Measurements from ENCODE around the gene CDC20B.

DNA sequence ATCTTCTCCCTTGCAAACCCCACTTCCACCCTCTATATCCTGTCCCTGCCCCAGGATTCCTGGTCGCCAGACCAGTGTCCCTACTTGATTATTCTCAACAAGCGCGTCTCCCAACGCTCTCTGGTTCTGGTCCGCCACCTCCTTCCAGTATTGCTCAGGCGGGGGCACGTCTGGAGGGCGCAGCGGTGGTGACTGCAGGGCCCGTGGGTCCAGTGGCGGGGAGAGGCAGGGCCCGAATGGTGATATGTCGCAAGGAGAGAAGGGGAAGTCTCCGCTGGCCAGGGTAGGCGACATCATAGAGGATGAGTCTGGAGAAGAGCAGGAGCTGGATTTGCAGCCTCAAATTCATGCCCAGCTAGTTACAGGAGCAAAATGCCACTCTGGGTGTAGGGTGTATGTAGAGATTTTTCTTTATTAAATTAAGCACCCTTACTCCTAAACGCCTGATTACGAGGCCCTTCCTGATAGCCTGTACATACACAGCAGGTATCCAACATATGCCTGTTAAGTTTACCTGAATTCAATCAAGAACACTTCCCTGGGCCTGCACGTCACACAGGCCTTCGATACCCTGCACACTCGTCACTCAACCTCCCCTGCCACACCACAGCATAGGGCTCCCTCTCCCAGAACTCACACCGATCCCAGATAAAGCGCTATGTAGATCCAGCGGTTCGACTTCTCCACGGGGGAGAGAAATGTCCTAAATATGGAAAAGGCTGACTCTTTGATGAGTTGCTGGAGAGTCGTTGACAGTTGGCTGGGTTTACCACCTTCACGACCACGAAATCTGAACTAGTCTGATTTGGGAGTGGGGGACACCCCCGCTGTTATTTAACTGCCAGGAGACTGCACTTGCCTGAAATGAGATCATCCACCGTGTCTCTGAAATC is 49.4 kb upstream of the CDC20B start:
- TF ChIP-seq, protein P1, sequence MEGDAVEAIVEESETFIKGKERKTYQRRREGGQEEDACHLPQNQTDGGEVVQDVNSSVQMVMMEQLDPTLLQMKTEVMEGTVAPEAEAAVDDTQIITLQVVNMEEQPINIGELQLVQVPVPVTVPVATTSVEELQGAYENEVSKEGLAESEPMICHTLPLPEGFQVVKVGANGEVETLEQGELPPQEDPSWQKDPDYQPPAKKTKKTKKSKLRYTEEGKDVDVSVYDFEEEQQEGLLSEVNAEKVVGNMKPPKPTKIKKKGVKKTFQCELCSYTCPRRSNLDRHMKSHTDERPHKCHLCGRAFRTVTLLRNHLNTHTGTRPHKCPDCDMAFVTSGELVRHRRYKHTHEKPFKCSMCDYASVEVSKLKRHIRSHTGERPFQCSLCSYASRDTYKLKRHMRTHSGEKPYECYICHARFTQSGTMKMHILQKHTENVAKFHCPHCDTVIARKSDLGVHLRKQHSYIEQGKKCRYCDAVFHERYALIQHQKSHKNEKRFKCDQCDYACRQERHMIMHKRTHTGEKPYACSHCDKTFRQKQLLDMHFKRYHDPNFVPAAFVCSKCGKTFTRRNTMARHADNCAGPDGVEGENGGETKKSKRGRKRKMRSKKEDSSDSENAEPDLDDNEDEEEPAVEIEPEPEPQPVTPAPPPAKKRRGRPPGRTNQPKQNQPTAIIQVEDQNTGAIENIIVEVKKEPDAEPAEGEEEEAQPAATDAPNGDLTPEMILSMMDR (IDR thresholded peaks at IDR 0.05) = no peak
- no peak for TF ChIP-seq ZFX (IDR thresholded peaks at IDR 0.05; ENCODE audit: borderline replicate concordance)
